MM.1S (cell line): ENCODE measurements around the gene WDR62.
"Not testable (repeated sequence)": the region's sequence is repeated elsewhere in the genome, so short reads cannot be mapped to it uniquely, and the experiment has no call there.

Experiments used
- DNase-seq: peaks from one replicate; pipeline ENCODE4 v3.0.0-alpha.2; 2015
- H2AFZ ChIP-seq: fragments of 300-600 bp; sonication (generic); 2 replicates; pipeline ENCODE4 v1.6.0; 2016; ENCODE audit warnings: antibody characterized with exemption, low read length
- H3F3A ChIP-seq: fragments of 300-600 bp; sonication (generic); 2 replicates; pipeline ENCODE4 v1.6.1; 2016; ENCODE audit warnings: mild to moderate bottlenecking, antibody characterized with exemption, low read length, moderate library complexity, mixed read lengths; ENCODE audit not compliant: insufficient read depth
- H3K27ac ChIP-seq: fragments of 300-600 bp; sonication (generic); 2 replicates; pipeline ENCODE4 v1.5.1; 2016; ENCODE audit warnings: mild to moderate bottlenecking, low read length
- H3K27me3 ChIP-seq: fragments of 300-600 bp; sonication (generic); replicated peaks from 2 replicates; pipeline ENCODE4 v1.6.0; 2016; ENCODE audit warnings: low read length; ENCODE audit not compliant: insufficient read depth
- H3K36me3 ChIP-seq: fragments of 300-600 bp; sonication (generic); replicated peaks from 2 replicates; pipeline ENCODE4 v1.6.1; 2016; ENCODE audit warnings: mild to moderate bottlenecking, low read length, mixed read lengths; ENCODE audit not compliant: insufficient read depth
- H3K4me1 ChIP-seq: fragments of 300-600 bp; sonication (generic); 2 replicates; pipeline ENCODE4 v1.6.1; 2016; ENCODE audit warnings: low read length, mixed read lengths
- H3K4me2 ChIP-seq: fragments of 300-600 bp; sonication (generic); 2 replicates; pipeline ENCODE4 v1.6.0; 2016; ENCODE audit warnings: low read depth, low read length
- H3K4me3 ChIP-seq: fragments of 300-600 bp; sonication (generic); 2 replicates; pipeline ENCODE4 v1.5.1; 2016; ENCODE audit warnings: low read length, mixed read lengths
- H3K79me2 ChIP-seq: fragments of 300-600 bp; sonication (generic); 2 replicates; pipeline ENCODE4 v1.6.1; 2016; ENCODE audit warnings: mixed run types, low read length, mixed read lengths
- H3K9ac ChIP-seq: fragments of 300-600 bp; sonication (generic); 2 replicates; pipeline ENCODE4 v1.6.1; 2016; ENCODE audit warnings: low read length, mixed read lengths
- H3K9me2 ChIP-seq: fragments of 300-600 bp; sonication (generic); replicated peaks from 2 replicates; pipeline ENCODE4 v1.6.1; 2016; ENCODE audit warnings: mild to moderate bottlenecking, low read length, mixed read lengths; ENCODE audit not compliant: insufficient read depth
- H3K9me3 ChIP-seq: fragments of 300-600 bp; sonication (generic); replicated peaks from 2 replicates; pipeline ENCODE4 v1.6.1; 2016; ENCODE audit warnings: mild to moderate bottlenecking, low read length, mixed read lengths; ENCODE audit not compliant: insufficient read depth
- H4K20me1 ChIP-seq: fragments of 300-600 bp; sonication (generic); 2 replicates; pipeline ENCODE4 v1.6.1; 2016; ENCODE audit warnings: mild to moderate bottlenecking, low read length, moderate library complexity, mixed read lengths; ENCODE audit not compliant: insufficient read depth
- CTCF ChIP-seq: fragments of 300-600 bp; sonication (generic); IDR thresholded peaks from 2 replicates; pipeline ENCODE4 v1.5.1; 2016; ENCODE audit warnings: antibody characterized with exemption, low read length, mixed read lengths
- EZH2 ChIP-seq: fragments of 300-600 bp; sonication (generic); optimal IDR thresholded peaks from 2 replicates; pipeline ENCODE3; 2017; ENCODE audit warnings: low read depth, mild to moderate bottlenecking, antibody characterized with exemption, low read length, mixed read lengths
- EZH2phosphoT487 ChIP-seq: fragments of 300-600 bp; sonication (generic); IDR thresholded peaks from 2 replicates; pipeline ENCODE4 v1.6.1; 2018; ENCODE audit warnings: antibody characterized with exemption, low read length

WDR62 gene

GRCh38 chr19:36064826-36065225 is 10.1 kb downstream of the WDR62 start:
- no peak overlapping the region for H3K4me2 ChIP-seq
- no peaks in the 10 kb centered on the region for H3K27me3 ChIP-seq
- no peaks in the 10 kb centered on the region for H3F3A ChIP-seq
- peaks cover 20% of the 10 kb centered on the region for H3K79me2 ChIP-seq
- peaks cover 2% of the 10 kb centered on the region; the same call in 1 of the 2 replicates for H3K36me3 ChIP-seq
- no peak for DNase-seq
- H3K9me2 ChIP-seq: no peaks in the 10 kb centered on the region
- H2AFZ ChIP-seq: no peak overlapping the region
- H3K9me3 ChIP-seq: no peaks in the 10 kb centered on the region
- TF ChIP-seq EZH2 (no peak), EZH2phosphoT487 (no peak), CTCF (no peak)
- H3K9ac ChIP-seq: no peak overlapping the region
- no peaks in the 10 kb centered on the region for H4K20me1 ChIP-seq
- H3K4me3 ChIP-seq: no peak overlapping the region
- H3K27ac ChIP-seq: no peak overlapping the region
- no peaks in the 10 kb centered on the region for H3K4me1 ChIP-seq

- Histone ChIP-seq H3K9me3 (no peaks in the 10 kb centered on the region), H3K27ac (no peak overlapping the region), H2AFZ (no peak overlapping the region), H3K36me3 (0 out of 2 replicates have a peak, but pooled peaks cover 2% of the 10 kb centered on the region), H3K27me3 (no peaks in the 10 kb centered on the region), H3K9ac (no peak overlapping the region), H3K4me3 (no peak overlapping the region), H3K4me2 (no peak overlapping the region), H3K79me2 (peaks cover 4% of the 10 kb centered on the region; the same call in 1 of the 2 replicates), H3K4me1 (no peaks in the 10 kb centered on the region), H3K9me2 (no peaks in the 10 kb centered on the region), H4K20me1 (no peaks in the 10 kb centered on the region), H3F3A (no peaks in the 10 kb centered on the region)
- no peak for DNase-seq
- TF ChIP-seq EZH2phosphoT487: no peak
- no peak for TF ChIP-seq EZH2
Observed at GRCh38 chr19:36067681-36068080, 13.0 kb downstream of the WDR62 start.

GRCh38 chr19:36068810-36069499 is 14.3 kb downstream of the WDR62 start:
- H3K27me3 ChIP-seq, H3K27ac ChIP-seq, H3K9me2 ChIP-seq, H3K9ac ChIP-seq, DNase-seq, H3K4me3 ChIP-seq, H3K79me2 ChIP-seq, H3K4me1 ChIP-seq, H3K9me3 ChIP-seq, H3K4me2 ChIP-seq, H4K20me1 ChIP-seq, H3K36me3 ChIP-seq, H2AFZ ChIP-seq, H3F3A ChIP-seq: not testable (repeated sequence)

- no peak overlapping the region for H3K9ac ChIP-seq
- H3K36me3 ChIP-seq: no peaks in the 10 kb centered on the region
- H3K79me2 ChIP-seq: no peaks in the 10 kb centered on the region
Observed at GRCh38 chr19:36072081-36072480, 17.4 kb downstream of the WDR62 start.

More at GRCh38 chr19:36072081-36072480, 17.4 kb downstream of the WDR62 start:
- DNase-seq: no peak
- Histone ChIP-seq H3K9me2 (no peaks in the 10 kb centered on the region), H3K4me1 (no peaks in the 10 kb centered on the region), H2AFZ (no peak overlapping the region), H3F3A (no peaks in the 10 kb centered on the region), H4K20me1 (no peaks in the 10 kb centered on the region), H3K27me3 (no peaks in the 10 kb centered on the region), H3K9me3 (no peaks in the 10 kb centered on the region), H3K4me3 (no peak overlapping the region), H3K4me2 (no peak overlapping the region), H3K27ac (no peak overlapping the region)
- TF ChIP-seq EZH2phosphoT487 (no peak), CTCF (no peak), EZH2 (no peak)
